Loucy (cell line): ENCODE results near the gene CFAP77.

Source experiments
- H2AFZ ChIP-seq: fragments of 200-600 bp; sonication (generic); 2 replicates; pipeline ENCODE4 v1.6.0; 2016; ENCODE audit warnings: antibody characterized with exemption, mild to moderate bottlenecking, low read length, moderate library complexity
- H3F3A ChIP-seq: fragments of 200-600 bp; 2 replicates; pipeline ENCODE4 v1.6.0; 2016; ENCODE audit warnings: antibody characterized with exemption, low read depth, mild to moderate bottlenecking
- H3K27me3 ChIP-seq: fragments of 200-600 bp; sonication (generic); 2 replicates; pipeline ENCODE4 v1.6.1; 2014; ENCODE audit warnings: low read length, mild to moderate bottlenecking; ENCODE audit not compliant: insufficient read depth, poor library complexity, severe bottlenecking
- H3K36me3 ChIP-seq: fragments of 200-600 bp; sonication (generic); 2 replicates; pipeline ENCODE4 v1.6.1; 2016; ENCODE audit warnings: low read length; ENCODE audit not compliant: insufficient read depth
- H3K4me1 ChIP-seq: fragments of 200-600 bp; sonication (generic); 2 replicates; pipeline ENCODE4 v1.5.1; 2014; ENCODE audit warnings: low read length, mild to moderate bottlenecking; ENCODE audit not compliant: insufficient read depth, poor library complexity, severe bottlenecking
- H3K4me2 ChIP-seq: fragments of 200-600 bp; sonication (generic); 2 replicates; pipeline ENCODE4 v1.6.0; 2014; ENCODE audit warnings: antibody characterized with exemption, low read length, low read depth, mild to moderate bottlenecking; ENCODE audit not compliant: poor library complexity, severe bottlenecking
- H3K4me3 ChIP-seq: fragments of 200-600 bp; sonication (generic); 2 replicates; pipeline ENCODE4 v1.5.1; 2014; ENCODE audit warnings: low read length, mild to moderate bottlenecking, mixed read lengths; ENCODE audit not compliant: poor library complexity, severe bottlenecking
- H3K79me2 ChIP-seq: fragments of 200-600 bp; sonication (generic); 2 replicates; pipeline ENCODE4 v1.6.1; 2014; ENCODE audit warnings: low read length; ENCODE audit not compliant: insufficient read depth
- H3K9ac ChIP-seq: fragments of 200-600 bp; sonication (generic); 2 replicates; pipeline ENCODE4 v1.6.0; 2014; ENCODE audit warnings: mild to moderate bottlenecking, low read depth, low read length, moderate library complexity; ENCODE audit not compliant: poor library complexity, severe bottlenecking
- H3K9me2 ChIP-seq: fragments of 200-600 bp; sonication (generic); replicated peaks from 2 replicates; pipeline ENCODE4 v1.6.1; 2016; ENCODE audit warnings: low read depth, low read length, mixed read lengths
- H3K9me3 ChIP-seq: fragments of 200-600 bp; sonication (generic); 2 replicates; pipeline ENCODE4 v1.6.1; 2014; ENCODE audit warnings: mild to moderate bottlenecking, antibody characterized with exemption, low read length, low read depth; ENCODE audit not compliant: insufficient read depth
- H4K20me1 ChIP-seq: fragments of 200-600 bp; sonication (generic); 2 replicates; pipeline ENCODE4 v1.6.0; 2014; ENCODE audit warnings: antibody characterized with exemption, low read length, mild to moderate bottlenecking; ENCODE audit not compliant: insufficient read depth, poor library complexity, severe bottlenecking
- EZH2phosphoT487 ChIP-seq: fragments of 200-600 bp; IDR thresholded peaks from 2 replicates; pipeline ENCODE4 v1.6.1; 2018; ENCODE audit warnings: antibody characterized with exemption, mild to moderate bottlenecking, moderate library complexity, borderline replicate concordance
- TF ChIP-seq, protein P1 (sequence below): fragments of 200-600 bp; sonication (generic); conservative IDR thresholded peaks from 2 replicates; pipeline ENCODE4 v1.5.1; 2014; ENCODE audit warnings: mild to moderate bottlenecking, antibody characterized with exemption, low read length

CFAP77 gene

DNA sequence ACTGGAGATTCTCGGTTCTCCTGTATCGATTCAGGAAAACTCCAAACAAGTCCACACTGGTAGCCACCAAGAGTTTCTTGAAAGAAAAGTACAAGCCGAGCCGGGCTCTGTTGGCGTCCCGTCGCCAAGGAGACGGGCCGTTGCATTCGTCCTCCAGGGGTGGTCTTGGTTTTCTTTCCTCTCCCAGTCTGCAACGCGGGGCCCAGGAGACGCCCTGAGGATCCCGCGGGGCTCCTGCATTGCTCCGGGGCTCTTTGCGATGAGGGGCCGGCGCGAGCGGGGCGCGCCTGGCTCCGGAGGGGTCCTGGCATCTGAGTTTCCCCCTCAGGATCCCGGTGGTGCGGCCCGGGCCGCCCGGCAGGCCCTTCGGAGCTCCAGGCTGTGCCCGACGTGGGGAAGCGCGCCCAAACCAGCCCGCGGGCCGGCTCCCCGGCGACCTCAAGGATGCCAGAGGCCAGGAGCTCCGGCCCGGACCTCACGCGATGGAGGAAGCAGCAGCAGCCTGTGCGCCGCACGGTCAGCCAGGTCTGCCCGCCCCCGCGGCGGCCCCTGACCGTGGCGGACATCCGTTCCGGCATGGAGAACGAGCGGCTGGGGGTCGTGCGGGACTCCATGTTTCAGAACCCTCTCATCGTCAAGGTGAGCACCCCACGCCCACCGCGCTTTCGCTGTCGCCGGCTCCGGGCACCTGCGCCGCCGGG is at the start of gene CFAP77:
CFAP77 (plus strand) TSS at position 384 of the 701 bp plus-strand sequence; CDS start at position 445, 61 bp downstream.
- 0 out of 2 replicates have a peak within 1 kb of the TSS, but pooled peaks have one; percentile 59 for H2AFZ ChIP-seq
- peak within 1 kb of the TSS; percentile 2 for H3K4me3 ChIP-seq
- no peak within 1 kb of the TSS for H3K9ac ChIP-seq

GRCh38 chr9:132364068-132364467 is 45.9 kb upstream of the CFAP77 start:
- no peaks in the 10 kb centered on the region for H3K79me2 ChIP-seq
- no peak overlapping the region for H3K4me2 ChIP-seq
- H3K9ac ChIP-seq = no peak overlapping the region
- no peaks in the 10 kb centered on the region for H3K4me1 ChIP-seq
- no peaks in the 10 kb centered on the region for H3K9me2 ChIP-seq
- no peaks in the 10 kb centered on the region; the same call in 1 of the 2 replicates for H3F3A ChIP-seq
- TF ChIP-seq, protein P1, sequence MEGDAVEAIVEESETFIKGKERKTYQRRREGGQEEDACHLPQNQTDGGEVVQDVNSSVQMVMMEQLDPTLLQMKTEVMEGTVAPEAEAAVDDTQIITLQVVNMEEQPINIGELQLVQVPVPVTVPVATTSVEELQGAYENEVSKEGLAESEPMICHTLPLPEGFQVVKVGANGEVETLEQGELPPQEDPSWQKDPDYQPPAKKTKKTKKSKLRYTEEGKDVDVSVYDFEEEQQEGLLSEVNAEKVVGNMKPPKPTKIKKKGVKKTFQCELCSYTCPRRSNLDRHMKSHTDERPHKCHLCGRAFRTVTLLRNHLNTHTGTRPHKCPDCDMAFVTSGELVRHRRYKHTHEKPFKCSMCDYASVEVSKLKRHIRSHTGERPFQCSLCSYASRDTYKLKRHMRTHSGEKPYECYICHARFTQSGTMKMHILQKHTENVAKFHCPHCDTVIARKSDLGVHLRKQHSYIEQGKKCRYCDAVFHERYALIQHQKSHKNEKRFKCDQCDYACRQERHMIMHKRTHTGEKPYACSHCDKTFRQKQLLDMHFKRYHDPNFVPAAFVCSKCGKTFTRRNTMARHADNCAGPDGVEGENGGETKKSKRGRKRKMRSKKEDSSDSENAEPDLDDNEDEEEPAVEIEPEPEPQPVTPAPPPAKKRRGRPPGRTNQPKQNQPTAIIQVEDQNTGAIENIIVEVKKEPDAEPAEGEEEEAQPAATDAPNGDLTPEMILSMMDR = no peak
- H3K36me3 ChIP-seq = no peaks in the 10 kb centered on the region
- no peak overlapping the region for H2AFZ ChIP-seq
- no peak overlapping the region for H3K4me3 ChIP-seq
- H3K9me3 ChIP-seq = no peaks in the 10 kb centered on the region
- no peaks in the 10 kb centered on the region for H3K27me3 ChIP-seq
- H4K20me1 ChIP-seq = no peaks in the 10 kb centered on the region

More for the DNA sequence above, at the start of gene CFAP77:
- Histone ChIP-seq H3K9me2 (no peaks in the 10 kb centered on the region), H3F3A (peaks cover 4% of the 10 kb centered on the region), H4K20me1 (peaks cover 9% of the 10 kb centered on the region), H3K79me2 (peaks cover 15% of the 10 kb centered on the region), H3K36me3 (no peaks in the 10 kb centered on the region), H3K27me3 (peaks cover 7% of the 10 kb centered on the region), H3K4me1 (peaks cover 15% of the 10 kb centered on the region), H3K4me2 (peak within 1 kb of the TSS; percentile 47), H3K9me3 (no peaks in the 10 kb centered on the region)
- TF ChIP-seq, protein P1 = no peak
- TF ChIP-seq EZH2phosphoT487 = no peak

GRCh38 chr9:132365986-132366385 is 44.0 kb upstream of the CFAP77 start:
- Histone ChIP-seq H3K79me2 (no peaks in the 10 kb centered on the region), H3K36me3 (no peaks in the 10 kb centered on the region), H3K27me3 (no peaks in the 10 kb centered on the region), H3K9ac (no peak overlapping the region), H3K9me2 (no peaks in the 10 kb centered on the region), H3F3A (no peaks in the 10 kb centered on the region), H3K4me3 (no peak overlapping the region), H3K9me3 (no peaks in the 10 kb centered on the region), H4K20me1 (no peaks in the 10 kb centered on the region), H3K4me2 (no peak overlapping the region), H3K4me1 (no peaks in the 10 kb centered on the region), H2AFZ (peak overlapping the region; percentile 25; the same call in 1 of the 2 replicates)
- TF ChIP-seq, protein P1 = no peak
- no peak for TF ChIP-seq EZH2phosphoT487
